HT-29 (cell line): ENCODE data around the gene DLG3. TPM values are rescaled to one million over a fixed set of nuclear protein-coding genes. Genes with fewer than 3 reads are reported as not detected.
A peak's percentile ranks its signal among the peaks of the same experiment; 100 is the strongest.
"Not testable (repeated sequence)": the region's sequence is repeated elsewhere in the genome, so short reads cannot be mapped to it uniquely, and the experiment has no call there.

Source experiments
- DNase-seq: peaks from one replicate; pipeline ENCODE4 v3.0.0-alpha.2; 2015; ENCODE audit warnings: low spot score
- total RNA-seq: library from RNA; depleted of rRNA; stranded (reverse); fragments of >200 nt; shearing (Covaris generic); gene quantifications from 2 replicates; pipeline ENCODE4 v1.2.3, GENCODE V29; 2014

The DLG3 gene
- total RNA-seq, 1 experiment from 2014 or later: 55.6 TPM

GRCh38 chrX:70476934-70477733 is 32.5 kb downstream of the DLG3 start:
- peak; percentile 89 for DNase-seq

GRCh38 chrX:70477734-70478075 is 33.1 kb downstream of the DLG3 start:
- DNase-seq: no peak

- DNase-seq: peak; percentile 45
These were observed 34.1 kb downstream of the DLG3 start for GRCh38 chrX:70478526-70479245.

- peak; percentile 51 for DNase-seq
These were observed 34.7 kb downstream of the DLG3 start for GRCh38 chrX:70479247-70479921.

- DNase-seq: peak; percentile 81
These were observed 35.5 kb downstream of the DLG3 start for GRCh38 chrX:70479922-70480659.

GRCh38 chrX:70480660-70481018 is 36.0 kb downstream of the DLG3 start:
- no peak for DNase-seq

GRCh38 chrX:70481471-70482270 is 37.0 kb downstream of the DLG3 start:
- no peak for DNase-seq

- DNase-seq: no peak
These were observed 37.7 kb downstream of the DLG3 start for GRCh38 chrX:70482300-70482699.

GRCh38 chrX:70485466-70485865 is 40.8 kb downstream of the DLG3 start:
- peak; percentile 65 for DNase-seq

- no peak for DNase-seq
These were observed 44.2 kb downstream of the DLG3 start for GRCh38 chrX:70488856-70489255.

GRCh38 chrX:70494441-70494840 is 49.8 kb downstream of the DLG3 start:
- no peak for DNase-seq

GRCh38 chrX:70496491-70496890 is 51.9 kb downstream of the DLG3 start:
- no peak for DNase-seq

GRCh38 chrX:70497026-70497425 is 52.4 kb downstream of the DLG3 start:
- no peak for DNase-seq

GRCh38 chrX:70498129-70498528 is 53.5 kb downstream of the DLG3 start:
- DNase-seq: no peak

- no peak for DNase-seq
These were observed 56.2 kb downstream of the DLG3 start for GRCh38 chrX:70500826-70501225.

- no peak for DNase-seq
These were observed 60.3 kb downstream of the DLG3 start for GRCh38 chrX:70504772-70505450.

- DNase-seq: no peak
These were observed 60.8 kb downstream of the DLG3 start for GRCh38 chrX:70505451-70505841.

GRCh38 chrX:70508296-70508911 is 63.8 kb downstream of the DLG3 start:
- peak; percentile 39 for DNase-seq

GRCh38 chrX:70509078-70509477 is 64.4 kb downstream of the DLG3 start:
- DNase-seq: no peak

GRCh38 chrX:70515270-70515669 is 70.6 kb downstream of the DLG3 start:
- DNase-seq: not testable (repeated sequence)
